ENCODE results near the gene NCK2. TPM values are rescaled to one million over a fixed set of nuclear protein-coding genes. Genes with fewer than 3 reads are reported as not detected.

Gene NCK2
- total and polyA plus RNA-seq, 7 experiments from 2014 or later, result 30.8 to 134 (median 105) TPM

- POLR2A ChIA-PET, result interaction anchor here (1.5 to 3.4 kb wide), 2 partner anchors 14 to 39 kb away, joined by 4 to 7 read pairs; no protein-coding TSS in a partner anchor
- Histone ChIP-seq H3K27ac (ENCODE audit: low read depth, low read length) (peak overlapping the region; percentile 52), H3K4me3 (ENCODE audit: low read length) (no peak overlapping the region), H3K9me3 (ENCODE audit: control insufficient read depth in 2 of 3, low read length in 3 of 3) (no peaks in the 10 kb centered on the region), H3K36me3 (ENCODE audit: control insufficient read depth in 2 of 3, insufficient read depth in 3 of 3, low read length in 3 of 3) (no peaks in the 10 kb centered on the region), H3K4me1 (ENCODE audit: control insufficient read depth in 2 of 2, insufficient read depth in 2 of 2, low read length in 2 of 2) (peaks cover 93 to 98% of the 10 kb centered on the region in 2 donors), H3K27me3 (ENCODE audit: control insufficient read depth in 2 of 2, insufficient read depth in 2 of 2, low read length in 2 of 2) (no peaks in the 10 kb centered on the region)
- no peaks in the 10 kb centered on the region for H3K27me3 Mint-ChIP-seq
- H3K9me3 Mint-ChIP-seq, result no peaks in the 10 kb centered on the region
- H3K36me3 Mint-ChIP-seq, result peaks cover 0 to 26% (median 0%) of the 10 kb centered on the region in 5 donors
- CTCF ChIA-PET, result interaction anchor here (2.1 kb wide), 1 partner anchor 33 kb away, joined by 5 read pairs; no protein-coding TSS in a partner anchor
- no peak for ATAC-seq
- H3K4me3 Mint-ChIP-seq, result peak overlapping the region in 7 of 10 donors; percentile 22 to 89 (median 63)
- peak in 1 of 9 donors; percentile 5 for DNase-seq
- peaks cover 59 to 100% (median 96%) of the 10 kb centered on the region in 7 donors for H3K4me1 Mint-ChIP-seq
- intact Hi-C loops (cut with micrococcal nuclease), result loop anchor here in 1 of 2 donors (5.0 kb wide), 1 partner anchor 167 kb away; no protein-coding TSS in a partner anchor
- peak overlapping the region in 7 of 9 donors; percentile 60 to 99 (median 92) for H3K27ac Mint-ChIP-seq
Measured at GRCh38 chr2:105785095-105785847, 40.6 kb downstream of the NCK2 start.

GRCh38 chr2:105786231-105787230, 41.8 kb downstream of the NCK2 start:
- intact Hi-C loops (cut with micrococcal nuclease), result loop anchor here (1.0 to 5.0 kb wide), 2 partner anchors 166 to 210 kb away; no protein-coding TSS in a partner anchor

GRCh38 chr2:105787376-105788318, 42.9 kb downstream of the NCK2 start:
- peaks cover 0 to 20% (median 6%) of the 10 kb centered on the region in 5 donors for H3K36me3 Mint-ChIP-seq
- peak overlapping the region; percentile 54 to 89 (median 69) for H3K4me3 Mint-ChIP-seq
- H3K27me3 Mint-ChIP-seq, result no peaks in the 10 kb centered on the region
- no peaks in the 10 kb centered on the region for H3K27me3 ChIP-seq (ENCODE audit: control insufficient read depth in 2 of 2, insufficient read depth in 2 of 2, low read length in 2 of 2)
- H3K36me3 ChIP-seq (ENCODE audit: control insufficient read depth in 2 of 3, insufficient read depth in 3 of 3, low read length in 3 of 3), result no peaks in the 10 kb centered on the region
- H3K4me1 Mint-ChIP-seq, result peaks cover 56 to 100% (median 96%) of the 10 kb centered on the region in 7 donors
- peak overlapping the region; percentile 52 for H3K27ac ChIP-seq (ENCODE audit: low read depth, low read length)
- peaks cover 93 to 98% of the 10 kb centered on the region in 2 donors for H3K4me1 ChIP-seq (ENCODE audit: control insufficient read depth in 2 of 2, insufficient read depth in 2 of 2, low read length in 2 of 2)
- no peak for ATAC-seq
- CTCF ChIA-PET, result interaction anchor here (0.7 to 1.2 kb wide), 6 partner anchors 10 to 575 kb away, joined by 3 to 5 read pairs (median 4); no protein-coding TSS in a partner anchor
- no peaks in the 10 kb centered on the region for H3K9me3 ChIP-seq (ENCODE audit: control insufficient read depth in 2 of 3, low read length in 3 of 3)
- POLR2A ChIA-PET, result interaction anchor here (1.2 to 1.3 kb wide), 3 partner anchors 9 to 14 kb away, joined by 3 to 4 read pairs (median 4); no protein-coding TSS in a partner anchor
- intact Hi-C loops (cut with micrococcal nuclease), result loop anchor here (1.0 to 5.0 kb wide), 2 partner anchors 165 to 211 kb away; no protein-coding TSS in a partner anchor
- peak overlapping the region; percentile 17 for H3K4me3 ChIP-seq (ENCODE audit: low read length)
- DNase-seq, result peak in 3 of 9 donors; percentile 6 to 55 (median 53)
- no peaks in the 10 kb centered on the region for H3K9me3 Mint-ChIP-seq
- peak overlapping the region; percentile 69 to 99 (median 92) for H3K27ac Mint-ChIP-seq

More at GRCh38 chr2:105786231-105787230, 41.8 kb downstream of the NCK2 start:
- Mint-ChIP-seq H3K9me3 (no peaks in the 10 kb centered on the region), H3K27me3 (no peaks in the 10 kb centered on the region), H3K4me1 (peaks cover 58 to 100% (median 96%) of the 10 kb centered on the region in 7 donors), H3K36me3 (peaks cover 0 to 23% (median 0%) of the 10 kb centered on the region in 5 donors), H3K27ac (peak overlapping the region; percentile 69 to 99 (median 92)), H3K4me3 (peak overlapping the region; percentile 42 to 89 (median 72))
- Histone ChIP-seq H3K9me3 (ENCODE audit: control insufficient read depth in 2 of 3, low read length in 3 of 3) (no peaks in the 10 kb centered on the region), H3K36me3 (ENCODE audit: control insufficient read depth in 2 of 3, insufficient read depth in 3 of 3, low read length in 3 of 3) (no peaks in the 10 kb centered on the region), H3K4me1 (ENCODE audit: control insufficient read depth in 2 of 2, insufficient read depth in 2 of 2, low read length in 2 of 2) (peaks cover 93 to 98% of the 10 kb centered on the region in 2 donors), H3K27me3 (ENCODE audit: control insufficient read depth in 2 of 2, insufficient read depth in 2 of 2, low read length in 2 of 2) (no peaks in the 10 kb centered on the region), H3K27ac (ENCODE audit: low read depth, low read length) (peak overlapping the region; percentile 52), H3K4me3 (ENCODE audit: low read length) (peak overlapping the region; percentile 19)
- POLR2A ChIA-PET, result interaction anchor here (0.8 to 1.5 kb wide), 5 partner anchors 8 to 308 kb away, joined by 3 to 4 read pairs (median 3); no protein-coding TSS in a partner anchor
- CTCF ChIA-PET, result interaction anchor here (0.6 to 2.1 kb wide), 5 partner anchors 9 to 297 kb away, joined by 3 to 5 read pairs (median 5); no protein-coding TSS in a partner anchor
- DNase-seq (peak in 1 of 9 donors; percentile 6), ATAC-seq (peak; percentile 23)

- Histone ChIP-seq H3K4me1 (ENCODE audit: control insufficient read depth in 2 of 2, insufficient read depth in 2 of 2, low read length in 2 of 2) (peaks cover 93 to 98% of the 10 kb centered on the region in 2 donors), H3K9me3 (ENCODE audit: control insufficient read depth in 2 of 3, low read length in 3 of 3) (no peaks in the 10 kb centered on the region), H3K27me3 (ENCODE audit: control insufficient read depth in 2 of 2, insufficient read depth in 2 of 2, low read length in 2 of 2) (no peaks in the 10 kb centered on the region), H3K4me3 (ENCODE audit: low read length) (no peak overlapping the region), H3K36me3 (ENCODE audit: control insufficient read depth in 2 of 3, insufficient read depth in 3 of 3, low read length in 3 of 3) (no peaks in the 10 kb centered on the region), H3K27ac (ENCODE audit: low read depth, low read length) (peak overlapping the region; percentile 39)
- H3K4me1 Mint-ChIP-seq, result peaks cover 64 to 100% (median 96%) of the 10 kb centered on the region in 7 donors
- peaks cover 0 to 27% (median 6%) of the 10 kb centered on the region in 5 donors for H3K36me3 Mint-ChIP-seq
- POLR2A ChIA-PET, result interaction anchor here (1.3 to 1.9 kb wide), 2 partner anchors 9 kb away, joined by 4 to 5 read pairs; no protein-coding TSS in a partner anchor
- H3K4me3 Mint-ChIP-seq, result peak overlapping the region in 9 of 10 donors; percentile 10 to 89 (median 52)
- no peaks in the 10 kb centered on the region for H3K27me3 Mint-ChIP-seq
- H3K9me3 Mint-ChIP-seq, result peaks cover 0 to 1% (median 0%) of the 10 kb centered on the region in 11 donors
- DNase-seq (no peak), ATAC-seq (no peak)
- peak overlapping the region; percentile 48 to 99 (median 92) for H3K27ac Mint-ChIP-seq
- CTCF ChIA-PET, result interaction anchor here (0.7 to 1.1 kb wide), 4 partner anchors 9 to 306 kb away, joined by 3 read pairs; no protein-coding TSS in a partner anchor
- intact Hi-C loops (cut with micrococcal nuclease), result loop anchor here in 1 of 2 donors (5.0 kb wide), 1 partner anchor 164 kb away; no protein-coding TSS in a partner anchor
Measured at GRCh38 chr2:105788670-105789290, 44.1 kb downstream of the NCK2 start.
